IMR-90 (cell line): Measurements from ENCODE around the gene PEX14. TPM values are rescaled to one million over a fixed set of nuclear protein-coding genes. Genes with fewer than 3 reads are reported as not detected.
A peak's percentile ranks its signal among the peaks of the same experiment; 100 is the strongest.

Experiments
- ATAC-seq: fragments of 200-7000 bp; cut with Tn5 transposase; 2 replicates; pipeline ENCODE4 v1.9.1; 2020; ENCODE audit warnings: low read depth, mild to moderate bottlenecking, moderate library complexity
- BruUV-seq: library from RNA; stranded (reverse); fragments of 400-500 nt; replicated peaks from 2 replicates; lab custom pipeline; 2021; lab: Mats Ljungman, UMichigan
- CTCF ChIA-PET: fragments of 300-600 bp; formaldehyde crosslinking; extraction: SDS; loops from one replicate; lab custom pipeline; 2021; ENCODE audit warnings: antibody characterized with exemption; lab: Yijun Ruan, JAX
- POLR2A ChIA-PET: fragments of 300-600 bp; sonication (Branson Sonifier 250); formaldehyde crosslinking; loops from one replicate; lab custom pipeline; 2022; ENCODE audit warnings: antibody characterized with exemption; ENCODE audit not compliant: unreplicated experiment; lab: Charles Lee
- DNase-seq: peaks from one replicate; pipeline ENCODE4 v3.0.0; 2013
- H2AFZ ChIP-seq: replicated peaks from 2 replicates; pipeline ENCODE3; 2013; ENCODE audit warnings: low read length, mild to moderate bottlenecking; ENCODE audit not compliant: poor library complexity
- H2AK5ac ChIP-seq: 2 replicates; pipeline ENCODE4 v1.6.1; 2013; ENCODE audit warnings: low read depth, low read length, inconsistent platforms
- H2AK9ac ChIP-seq: replicated peaks from 2 replicates; pipeline ENCODE3; 2013; ENCODE audit warnings: mild to moderate bottlenecking, low read depth, low read length, moderate library complexity; ENCODE audit not compliant: poor library complexity
- H2BK120ac ChIP-seq: 2 replicates; pipeline ENCODE4 v1.6.1; 2013; ENCODE audit warnings: low read depth, low read length, inconsistent platforms
- H2BK15ac ChIP-seq: 3 replicates; pipeline ENCODE4 v1.6.1; 2013; ENCODE audit warnings: low read depth, low read length, inconsistent platforms
- H2BK20ac ChIP-seq: 2 replicates; pipeline ENCODE4 v1.6.1; 2013; ENCODE audit warnings: low read depth, mild to moderate bottlenecking, inconsistent platforms, low read length, moderate library complexity
- H2BK5ac ChIP-seq: 2 replicates; pipeline ENCODE4 v1.6.1; 2013; ENCODE audit warnings: mild to moderate bottlenecking, low read depth, low read length, inconsistent platforms; ENCODE audit not compliant: poor library complexity, severe bottlenecking
- H3K14ac ChIP-seq: replicated peaks from 2 replicates; pipeline ENCODE4 v1.6.1; 2013; ENCODE audit warnings: low read depth, low read length, inconsistent platforms
- H3K18ac ChIP-seq: 2 replicates; pipeline ENCODE4 v1.6.1; 2013; ENCODE audit warnings: low read depth, low read length, control low read depth
- H3K23ac ChIP-seq: 2 replicates; pipeline ENCODE4 v1.6.1; 2013; ENCODE audit warnings: low read depth, low read length, inconsistent platforms
- H3K27ac ChIP-seq: 2 replicates; pipeline ENCODE4 v1.5.1; 2013; ENCODE audit warnings: mild to moderate bottlenecking, control low read depth, low read length; ENCODE audit not compliant: insufficient read depth
- H3K27me3 ChIP-seq: 2 replicates; pipeline ENCODE4 v1.6.1; 2013; ENCODE audit warnings: low read length; ENCODE audit not compliant: control insufficient read depth, insufficient read depth
- H3K36me3 ChIP-seq: 2 replicates; pipeline ENCODE4 v1.6.1; 2013; ENCODE audit warnings: low read length, mixed read lengths; ENCODE audit not compliant: control insufficient read depth, insufficient read depth
- H3K4ac ChIP-seq: 2 replicates; pipeline ENCODE4 v1.6.1; 2013; ENCODE audit warnings: low read depth, low read length, inconsistent platforms
- H3K4me1 ChIP-seq: 2 replicates; pipeline ENCODE4 v1.6.1; 2013; ENCODE audit warnings: low read length, mixed read lengths; ENCODE audit not compliant: control insufficient read depth, insufficient read depth
- H3K4me2 ChIP-seq: 2 replicates; pipeline ENCODE4 v1.6.1; 2013; ENCODE audit warnings: low read depth, mild to moderate bottlenecking, control low read depth, low read length, moderate library complexity
- H3K4me3 ChIP-seq: 2 replicates; pipeline ENCODE4 v1.5.1; 2013; ENCODE audit warnings: low read depth, mild to moderate bottlenecking, control low read depth, low read length, moderate library complexity; ENCODE audit not compliant: insufficient read depth
- H3K56ac ChIP-seq: 2 replicates; pipeline ENCODE4 v1.6.1; 2013; ENCODE audit warnings: low read length, inconsistent platforms; ENCODE audit not compliant: insufficient read depth; ENCODE audit errors: extremely low read depth
- H3K79me1 ChIP-seq, 2 experiments: 2 replicates each; pipeline ENCODE4 v1.6.1; 2013; ENCODE audit warnings: low read length in 2 of 2, inconsistent platforms in 1 of 2, low read depth in 1 of 2
- H3K9ac ChIP-seq: 2 replicates; pipeline ENCODE4 v1.6.1; 2013; ENCODE audit warnings: low read depth, low read length, control low read depth
- H3K9me1 ChIP-seq: 2 replicates; pipeline ENCODE4 v1.6.1; 2013; ENCODE audit warnings: low read length, inconsistent platforms; ENCODE audit not compliant: insufficient read depth
- H3K9me3 ChIP-seq: 2 replicates; pipeline ENCODE4 v1.6.1; 2013; ENCODE audit warnings: low read length; ENCODE audit not compliant: control insufficient read depth, insufficient read depth
- H4K20me1 ChIP-seq: 2 replicates; pipeline ENCODE4 v1.6.1; 2013; ENCODE audit warnings: low read length, inconsistent platforms; ENCODE audit not compliant: insufficient read depth
- H4K5ac ChIP-seq: 2 replicates; pipeline ENCODE4 v1.6.1; 2013; ENCODE audit warnings: mild to moderate bottlenecking, low read depth, low read length, control low read depth
- H4K8ac ChIP-seq, 2 experiments: 2 replicates each; pipeline ENCODE4 v1.6.1; 2013; ENCODE audit warnings: low read depth in 2 of 2, low read length in 2 of 2, control low read depth in 1 of 2, inconsistent platforms in 1 of 2
- H4K91ac ChIP-seq: 2 replicates; pipeline ENCODE4 v1.6.1; 2013; ENCODE audit warnings: low read depth, low read length, inconsistent platforms; ENCODE audit not compliant: insufficient read depth
- BHLHE40 ChIP-seq: fragments of 150-350 bp; IDR thresholded peaks from 2 replicates; pipeline ENCODE4 v1.6.1; 2016; ENCODE audit warnings: mild to moderate bottlenecking, low read depth, low read length
- CEBPB ChIP-seq: IDR thresholded peaks from 2 replicates; pipeline ENCODE4 v1.6.1; 2012; ENCODE audit warnings: low read depth, low read length, improper control_type of control experiment
- CHD1 ChIP-seq: IDR thresholded peaks from 2 replicates; pipeline ENCODE4 v1.6.1; 2012; ENCODE audit warnings: low read depth, low read length, improper control_type of control experiment
- FOS ChIP-seq: fragments of 150-350 bp; IDR thresholded peaks from 2 replicates; pipeline ENCODE4 v1.6.1; 2016; ENCODE audit warnings: low read depth, low read length
- MAFK ChIP-seq: IDR thresholded peaks from 2 replicates; pipeline ENCODE4 v1.6.1; 2012; ENCODE audit warnings: low read depth, low read length, improper control_type of control experiment
- MAZ ChIP-seq: IDR thresholded peaks from 2 replicates; pipeline ENCODE4 v1.6.1; 2012; ENCODE audit warnings: low read depth, mild to moderate bottlenecking, low read length, improper control_type of control experiment, moderate library complexity, borderline replicate concordance
- MXI1 ChIP-seq: IDR thresholded peaks from 2 replicates; pipeline ENCODE4 v1.6.1; 2012; ENCODE audit warnings: low read depth, mild to moderate bottlenecking, low read length, moderate library complexity, borderline replicate concordance
- NFE2L2 ChIP-seq: fragments of 150-350 bp; IDR thresholded peaks from 2 replicates; pipeline ENCODE4 v1.6.1; 2016; ENCODE audit warnings: low read depth, mild to moderate bottlenecking, low read length
- POLR2A ChIP-seq: IDR thresholded peaks from 2 replicates; pipeline ENCODE4 v1.6.1; 2012; ENCODE audit warnings: mild to moderate bottlenecking, low read depth, low read length
- RAD21 ChIP-seq: IDR thresholded peaks from 2 replicates; pipeline ENCODE4 v1.6.1; 2012; ENCODE audit warnings: low read length, improper control_type of control experiment
- RCOR1 ChIP-seq: IDR thresholded peaks from 2 replicates; pipeline ENCODE4 v1.6.1; 2012; ENCODE audit warnings: mild to moderate bottlenecking, low read length, improper control_type of control experiment; ENCODE audit not compliant: insufficient replicate concordance
- RFX5 ChIP-seq: IDR thresholded peaks from 2 replicates; pipeline ENCODE4 v1.8.0; 2012; ENCODE audit warnings: low read depth, mild to moderate bottlenecking, low read length, moderate library complexity
- WGBS, 2 experiments: methylation state at CpG; one replicate each; pipeline versions ENCODE4 v1.1.5 to v1.1.7; 2013; ENCODE audit warnings: missing lambda C conversion rate in 2 of 2; ENCODE audit not compliant: insufficient read length in 1 of 2; ENCODE audit errors: extremely low coverage in 2 of 2; 5-methylcytosine and 5-hydroxymethylcytosine counted together
- dilution Hi-C: fragments of 300-500 bp; cut with HindIII; formaldehyde crosslinking; loops from one replicate; pipeline ENCODE4 v1.14.3; 2018; ENCODE audit warnings: low sequenced_read_pairs; ENCODE audit not compliant: unreplicated experiment
- in situ Hi-C: fragments of 300-500 bp; cut with MboI; formaldehyde crosslinking; loops from 3 replicates; pipeline ENCODE4 v1.14.3; 2019; ENCODE audit warnings: low sequenced_read_pairs, inconsistent platforms, mixed read lengths
- intact Hi-C: fragments of 100-400 bp; cut with micrococcal nuclease; formaldehyde crosslinking; loops from 2 replicates; pipeline ENCODE4 v1.10.0; 2022
- polyA plus RNA-seq, 3 experiments: library from polyadenylated mRNA; depleted of rRNA; stranded (reverse); fragments of >200 nt; gene quantifications; 2 replicates each; pipeline ENCODE4 v1.2.3, GENCODE V29; 2012; ENCODE audit warnings: low replicate concordance in 1 of 3
- total RNA-seq: library from RNA; depleted of rRNA; stranded (reverse); fragments of >200 nt; gene quantifications from 2 replicates; pipeline ENCODE4 v1.2.3, GENCODE V29; 2012
- TF ChIP-seq, protein P1 (sequence below): conservative IDR thresholded peaks from 2 replicates; pipeline ENCODE4 v1.5.1; 2012; ENCODE audit warnings: mild to moderate bottlenecking, low read depth, low read length, improper control_type of control experiment
- TF ChIP-seq, protein P2 (sequence below): fragments of 150-350 bp; IDR thresholded peaks from 2 replicates; pipeline ENCODE4 v1.6.1; 2017; ENCODE audit warnings: mild to moderate bottlenecking, antibody characterized with exemption, low read length, low read depth
- TF ChIP-seq, protein P3 (sequence below): fragments of 150-350 bp; IDR thresholded peaks from 2 replicates; pipeline ENCODE4 v1.6.1; 2016; ENCODE audit warnings: low read depth, mild to moderate bottlenecking, low read length, moderate library complexity, borderline replicate concordance

The PEX14 gene
- total and polyA plus RNA-seq, 2 of the 4 experiments (the other 2 are of a cell fraction): 9.5 to 22.5 TPM

DNA sequence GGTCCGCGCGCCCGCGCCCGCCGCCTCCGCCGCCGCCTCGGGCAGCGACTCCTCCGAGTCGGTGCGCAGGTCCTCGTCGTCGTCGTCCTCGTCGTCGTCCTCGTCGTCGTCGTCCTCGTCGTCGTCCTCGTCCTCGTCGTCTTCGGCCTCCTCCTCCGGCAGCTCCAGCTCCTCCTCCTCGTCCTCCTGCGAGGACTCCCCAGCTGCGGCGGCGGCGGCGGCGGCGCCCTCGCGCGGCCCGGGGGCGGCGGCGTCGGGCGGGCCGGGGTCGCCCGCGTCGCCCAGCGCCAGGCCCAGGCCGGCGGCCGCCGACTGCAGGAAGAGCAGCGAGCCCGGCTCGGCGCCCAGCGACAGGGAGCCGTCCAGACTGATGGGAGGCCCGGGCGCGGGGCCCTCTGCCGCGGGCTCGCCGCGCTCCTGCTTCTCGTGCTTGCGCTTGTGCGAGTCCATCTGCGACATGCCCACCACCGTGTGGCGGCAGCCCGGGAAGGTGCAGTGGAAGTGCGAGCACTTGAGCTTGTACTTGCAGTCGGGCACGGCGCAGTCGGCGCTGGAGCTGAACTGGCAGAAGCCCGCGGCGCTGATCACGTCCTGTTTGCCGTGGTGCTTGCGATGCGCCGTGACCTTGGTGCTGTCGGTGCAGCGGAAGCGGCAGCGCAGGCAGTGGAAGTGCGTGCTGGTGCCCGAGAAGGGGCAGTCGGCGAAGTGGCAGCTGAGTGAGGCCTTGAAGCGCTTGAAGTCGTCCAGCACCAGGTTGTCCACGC, 164.4 kb downstream of the PEX14 start:
- Histone ChIP-seq H2BK5ac (no peak overlapping the region), H3K79me1 (no peaks in the 10 kb centered on the region), H3K9me3 (peaks cover 3% of the 10 kb centered on the region; the same call in 1 of the 2 replicates), H3K4me3 (no peak overlapping the region), H3K56ac (no peak overlapping the region), H2BK20ac (no peak overlapping the region), H3K4me2 (no peak overlapping the region), H4K5ac (no peak overlapping the region), H2BK120ac (no peak overlapping the region), H3K4me1 (peaks cover 4% of the 10 kb centered on the region), H4K91ac (no peak overlapping the region), H2BK15ac (no peak overlapping the region), H2AFZ (peak overlapping the region; percentile 58), H3K4ac (no peak overlapping the region), H3K27ac (no peak overlapping the region), H3K27me3 (peaks cover 8% of the 10 kb centered on the region; the same call in 1 of the 2 replicates), H3K36me3 (no peaks in the 10 kb centered on the region), H2AK5ac (no peak overlapping the region), H3K18ac (no peak overlapping the region), H3K9ac (no peak overlapping the region), H3K23ac (no peak overlapping the region), H3K14ac (no peak overlapping the region), H3K9me1 (no peaks in the 10 kb centered on the region), H4K8ac (no peak overlapping the region), H2AK9ac (peak overlapping the region; percentile 44), H4K20me1 (no peaks in the 10 kb centered on the region)
- intact Hi-C loops (no loop called here), in situ Hi-C loops (no loop called here), dilution Hi-C loops (no loop called here)
- ChIA-PET POLR2A (no interaction called here), CTCF (no interaction called here)
- no peak for DNase-seq
- no peak for ATAC-seq
- WGBS, 2 experiments: 47% methylated on average over 42 of the region's 108 CpGs; no CpG with 5 or more reads in 1 of the 2 experiments
- BruUV-seq: no TSS peak
- TF ChIP-seq BHLHE40 (no peak), NFE2L2 (no peak), MXI1 (no peak), RCOR1 (no peak), RAD21 (no peak), CEBPB (no peak), POLR2A (no peak), MAZ (no peak), MAFK (no peak), FOS (no peak), CHD1 (no peak), RFX5 (no peak)
- TF ChIP-seq, protein P1, sequence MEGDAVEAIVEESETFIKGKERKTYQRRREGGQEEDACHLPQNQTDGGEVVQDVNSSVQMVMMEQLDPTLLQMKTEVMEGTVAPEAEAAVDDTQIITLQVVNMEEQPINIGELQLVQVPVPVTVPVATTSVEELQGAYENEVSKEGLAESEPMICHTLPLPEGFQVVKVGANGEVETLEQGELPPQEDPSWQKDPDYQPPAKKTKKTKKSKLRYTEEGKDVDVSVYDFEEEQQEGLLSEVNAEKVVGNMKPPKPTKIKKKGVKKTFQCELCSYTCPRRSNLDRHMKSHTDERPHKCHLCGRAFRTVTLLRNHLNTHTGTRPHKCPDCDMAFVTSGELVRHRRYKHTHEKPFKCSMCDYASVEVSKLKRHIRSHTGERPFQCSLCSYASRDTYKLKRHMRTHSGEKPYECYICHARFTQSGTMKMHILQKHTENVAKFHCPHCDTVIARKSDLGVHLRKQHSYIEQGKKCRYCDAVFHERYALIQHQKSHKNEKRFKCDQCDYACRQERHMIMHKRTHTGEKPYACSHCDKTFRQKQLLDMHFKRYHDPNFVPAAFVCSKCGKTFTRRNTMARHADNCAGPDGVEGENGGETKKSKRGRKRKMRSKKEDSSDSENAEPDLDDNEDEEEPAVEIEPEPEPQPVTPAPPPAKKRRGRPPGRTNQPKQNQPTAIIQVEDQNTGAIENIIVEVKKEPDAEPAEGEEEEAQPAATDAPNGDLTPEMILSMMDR: no peak
- TF ChIP-seq, protein P2, sequence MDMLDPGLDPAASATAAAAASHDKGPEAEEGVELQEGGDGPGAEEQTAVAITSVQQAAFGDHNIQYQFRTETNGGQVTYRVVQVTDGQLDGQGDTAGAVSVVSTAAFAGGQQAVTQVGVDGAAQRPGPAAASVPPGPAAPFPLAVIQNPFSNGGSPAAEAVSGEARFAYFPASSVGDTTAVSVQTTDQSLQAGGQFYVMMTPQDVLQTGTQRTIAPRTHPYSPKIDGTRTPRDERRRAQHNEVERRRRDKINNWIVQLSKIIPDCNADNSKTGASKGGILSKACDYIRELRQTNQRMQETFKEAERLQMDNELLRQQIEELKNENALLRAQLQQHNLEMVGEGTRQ: no peak
- TF ChIP-seq, protein P3, sequence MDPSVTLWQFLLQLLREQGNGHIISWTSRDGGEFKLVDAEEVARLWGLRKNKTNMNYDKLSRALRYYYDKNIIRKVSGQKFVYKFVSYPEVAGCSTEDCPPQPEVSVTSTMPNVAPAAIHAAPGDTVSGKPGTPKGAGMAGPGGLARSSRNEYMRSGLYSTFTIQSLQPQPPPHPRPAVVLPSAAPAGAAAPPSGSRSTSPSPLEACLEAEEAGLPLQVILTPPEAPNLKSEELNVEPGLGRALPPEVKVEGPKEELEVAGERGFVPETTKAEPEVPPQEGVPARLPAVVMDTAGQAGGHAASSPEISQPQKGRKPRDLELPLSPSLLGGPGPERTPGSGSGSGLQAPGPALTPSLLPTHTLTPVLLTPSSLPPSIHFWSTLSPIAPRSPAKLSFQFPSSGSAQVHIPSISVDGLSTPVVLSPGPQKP: no peak
